HG03378 (cell line): ENCODE results near the gene ADK.
"Not testable (repeated sequence)": the region's sequence is repeated elsewhere in the genome, so short reads cannot be mapped to it uniquely, and the experiment has no call there.

Source experiments
- ATAC-seq: cut with Tn5 transposase; IDR thresholded peaks from one replicate; pipeline ENCODE4 v1.9.1; 2021; ENCODE audit warnings: mild to moderate bottlenecking, moderate library complexity; ENCODE audit not compliant: unreplicated experiment

ADK gene

GRCh38 chr10:74140553-74140952, 10.5 kb upstream of the ADK start:
- ATAC-seq = no peak

DNA sequence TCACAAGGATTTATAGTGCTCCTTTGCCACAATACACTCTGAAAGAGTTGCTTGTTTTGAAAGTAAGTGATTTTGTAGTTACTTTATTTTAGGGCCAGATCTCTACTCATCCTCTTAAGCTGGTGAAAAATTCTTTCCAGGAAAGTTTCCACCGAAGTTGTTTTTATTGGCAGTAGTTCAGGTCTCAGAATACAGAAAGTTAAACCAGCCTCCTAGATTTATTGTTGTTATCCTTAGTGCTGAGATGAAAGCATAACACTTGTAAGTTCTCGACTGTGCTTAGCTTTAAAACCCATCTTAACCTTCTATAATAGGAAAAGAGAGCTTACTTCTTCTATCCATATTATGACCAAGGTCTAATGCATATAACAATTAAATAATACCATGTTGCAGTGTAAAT, 5.9 kb upstream of the ADK start:
- no peak for ATAC-seq

DNA sequence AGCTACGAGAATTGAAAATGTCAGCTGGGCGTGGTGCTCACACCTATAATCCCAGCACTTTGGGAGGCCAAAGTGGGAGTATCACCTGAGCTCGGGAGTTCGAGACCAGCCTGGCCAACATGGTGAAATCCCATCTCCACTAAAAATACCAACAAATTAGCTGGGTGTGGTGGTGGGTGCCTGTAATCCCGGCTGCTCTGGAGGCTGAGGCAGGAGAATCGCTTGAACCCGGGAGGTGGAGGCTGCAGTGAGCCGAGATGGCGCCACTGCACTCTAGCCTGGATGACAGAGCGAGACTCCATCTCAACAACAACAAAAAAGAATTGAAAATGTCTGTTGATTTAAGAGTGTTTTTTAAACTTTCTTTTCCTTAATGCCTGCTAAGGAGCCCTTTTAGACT, 4.0 kb upstream of the ADK start:
- not testable (repeated sequence) for ATAC-seq

- peak; percentile 31 for ATAC-seq
Observed at GRCh38 chr10:74150204-74150989, 624 bp upstream of the ADK start, which contains the start of gene AP3M1. TSS of gene AP3M1 (minus strand) at chr10:74150828. CDS start at chr10:74138379, 12,449 bp downstream.

DNA sequence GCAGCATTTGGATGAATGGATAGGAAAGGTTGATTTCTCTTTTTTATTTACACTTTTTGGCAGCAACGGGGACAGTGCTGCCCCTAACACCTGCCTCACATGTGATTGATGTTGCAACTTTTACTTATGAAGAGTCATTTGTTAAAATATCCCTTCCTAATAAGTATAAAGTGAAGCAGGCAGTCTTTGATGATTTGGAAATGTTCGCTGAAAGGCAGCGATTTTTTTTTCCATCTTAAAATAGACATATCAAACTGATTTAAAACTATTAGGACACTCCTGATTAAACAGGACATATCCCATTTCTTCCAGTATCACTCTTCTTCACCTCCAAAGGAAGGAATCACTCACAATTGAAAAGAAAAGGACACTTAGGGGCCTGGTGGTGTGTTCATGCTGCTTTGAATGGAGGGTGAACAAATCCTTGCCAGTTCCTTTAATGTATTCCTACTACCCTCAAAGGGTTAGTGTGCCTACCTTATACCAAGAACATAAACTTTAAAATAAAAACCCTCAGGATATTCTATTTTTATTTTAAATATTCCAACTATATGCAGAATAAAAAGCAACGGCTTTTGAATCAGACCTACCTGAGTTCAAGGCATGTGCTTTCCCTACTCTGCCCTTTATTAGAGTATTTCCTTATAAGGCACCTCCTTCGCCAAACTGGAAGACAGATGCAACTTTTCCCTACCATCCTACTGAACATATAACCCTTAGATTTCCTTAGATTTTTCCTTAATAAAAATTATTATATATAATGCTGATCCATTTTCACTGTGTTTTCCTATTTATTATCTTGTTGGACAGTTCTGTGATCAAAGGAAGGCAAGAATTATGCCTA, 1.1 kb downstream of the ADK start:
- ATAC-seq = no peak

DNA sequence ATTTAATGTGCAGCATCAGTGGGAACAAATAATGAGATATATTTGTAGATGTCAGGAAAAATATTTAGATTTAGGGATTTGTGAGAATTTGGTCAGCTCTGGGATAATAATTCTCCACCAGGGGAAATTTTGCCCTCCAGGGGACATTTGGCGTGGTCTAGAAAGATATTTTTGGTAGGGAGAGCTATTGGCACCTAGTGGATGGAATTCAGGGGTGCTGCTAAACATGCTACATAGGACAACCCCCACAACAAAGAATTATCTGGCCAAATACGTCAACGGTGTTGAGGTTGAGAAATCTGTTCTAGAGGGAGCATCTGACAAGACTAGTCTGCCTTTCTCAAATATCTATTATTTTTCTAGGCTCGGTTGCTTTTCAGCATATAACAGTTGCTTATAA, 2.1 kb downstream of the ADK start:
- no peak for ATAC-seq

GRCh38 chr10:74153676-74154075, 2.7 kb downstream of the ADK start:
- ATAC-seq = no peak

DNA sequence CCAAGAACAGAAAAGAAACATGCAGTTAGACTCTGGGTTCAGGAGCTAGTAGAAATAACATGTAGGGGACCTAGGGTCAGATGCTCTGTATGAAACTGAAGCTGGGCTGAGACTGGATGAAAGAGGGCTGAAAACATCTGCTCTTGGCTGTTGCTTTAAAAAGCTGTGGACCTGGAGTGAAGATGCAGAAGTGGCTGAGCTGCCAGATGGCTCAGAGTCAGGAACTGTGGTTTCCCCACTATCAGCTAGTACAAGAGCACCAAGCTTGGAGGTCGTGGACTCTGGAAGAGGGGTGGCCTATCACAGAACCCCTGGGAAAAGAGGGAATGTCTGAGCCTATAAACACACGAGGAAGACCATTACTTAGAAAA, 5.9 kb downstream of the ADK start:
- ATAC-seq = no peak

- ATAC-seq = no peak
Observed at GRCh38 chr10:74160013-74160412, 9.0 kb downstream of the ADK start.

GRCh38 chr10:74163319-74164068, 12.5 kb downstream of the ADK start:
- no peak for ATAC-seq

- no peak for ATAC-seq
Observed at GRCh38 chr10:74164716-74165529, 13.9 kb downstream of the ADK start.

DNA sequence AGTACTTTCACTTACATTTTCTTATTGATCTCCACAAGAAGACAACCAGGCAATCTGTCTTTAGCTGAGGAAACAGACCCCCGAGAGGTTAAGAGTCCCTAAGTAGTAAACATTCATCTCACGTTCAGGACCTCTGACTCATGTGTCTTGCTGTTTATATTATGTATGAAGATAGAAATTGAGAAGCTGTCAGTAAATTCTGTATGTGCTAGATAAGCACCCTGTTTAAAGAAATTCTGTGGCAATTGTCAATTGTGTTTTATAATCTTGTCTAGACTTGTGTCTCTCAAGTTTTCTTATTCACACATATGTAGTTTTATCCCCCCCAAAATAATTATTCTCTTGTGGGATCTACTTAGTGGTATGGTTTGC, 14.5 kb downstream of the ADK start:
- no peak for ATAC-seq

GRCh38 chr10:74167443-74167842, 16.4 kb downstream of the ADK start:
- ATAC-seq = no peak

GRCh38 chr10:74171625-74172024, 20.6 kb downstream of the ADK start:
- no peak for ATAC-seq

GRCh38 chr10:74174521-74174920, 23.5 kb downstream of the ADK start:
- ATAC-seq = no peak

- no peak for ATAC-seq
Observed at GRCh38 chr10:74175510-74176379, 24.7 kb downstream of the ADK start.

- ATAC-seq = peak; percentile 83
Observed at GRCh38 chr10:74176380-74177139, 25.5 kb downstream of the ADK start.

DNA sequence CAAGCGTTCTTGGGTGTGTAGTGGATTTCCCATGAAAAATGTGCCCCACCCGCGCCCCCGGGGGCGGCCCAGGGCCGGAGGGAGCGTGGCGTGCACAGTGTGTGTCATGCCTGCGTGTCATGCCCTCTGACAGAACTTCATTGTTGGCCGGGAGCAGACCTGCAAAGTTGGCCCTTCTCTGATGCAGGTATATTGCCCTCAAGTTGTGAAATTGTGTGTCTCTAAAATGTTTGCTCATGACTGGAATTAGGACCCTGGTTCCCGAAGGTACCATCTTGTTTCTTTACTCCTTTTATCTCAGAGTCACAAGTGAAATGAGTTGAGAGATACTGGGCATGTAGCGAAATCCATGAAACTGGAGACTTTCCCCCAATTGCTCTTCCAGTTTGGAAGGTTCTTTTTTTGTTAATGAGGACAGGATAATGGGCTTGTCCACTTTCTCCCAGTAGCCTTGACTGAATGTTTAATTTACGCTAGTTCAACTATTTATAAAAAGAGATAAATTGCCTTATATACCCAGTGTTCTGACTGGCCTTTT, 26.2 kb downstream of the ADK start:
- peak; percentile 5 for ATAC-seq
